HG03442 (cell line): ENCODE data around the gene BMP8B.

ENCODE experiments used
- ATAC-seq: cut with Tn5 transposase; IDR thresholded peaks from one replicate; pipeline ENCODE4 v1.9.1; 2021; ENCODE audit warnings: mild to moderate bottlenecking, moderate library complexity; ENCODE audit not compliant: unreplicated experiment

The BMP8B gene

DNA sequence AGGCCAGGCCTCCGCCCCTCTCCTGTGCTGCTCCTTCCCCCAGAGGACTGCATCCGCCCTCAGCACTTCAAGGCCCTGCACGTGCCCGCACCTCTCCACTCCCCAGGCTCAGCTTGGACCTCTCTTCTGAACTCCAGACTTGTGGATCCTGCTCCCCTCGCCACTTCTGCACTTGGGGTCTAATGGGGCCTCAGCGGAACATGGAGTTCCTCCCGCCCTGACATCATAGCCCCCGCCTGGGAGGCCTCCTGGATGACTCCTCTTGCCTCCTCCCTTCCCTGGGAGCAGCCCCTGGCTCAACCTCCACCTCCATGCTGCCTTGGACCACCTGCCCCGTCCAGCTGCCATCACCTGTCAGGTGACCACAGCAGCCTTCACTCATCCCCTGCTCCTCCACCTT is 27.6 kb downstream of the BMP8B start:
- ATAC-seq, result no peak

GRCh38 chr1:39760074-39761008 is 28.3 kb downstream of the BMP8B start:
- no peak for ATAC-seq

- no peak for ATAC-seq
Observed at GRCh38 chr1:39759436-39759726, 29.3 kb downstream of the BMP8B start.

GRCh38 chr1:39758556-39759435 is 29.9 kb downstream of the BMP8B start:
- ATAC-seq, result no peak

DNA sequence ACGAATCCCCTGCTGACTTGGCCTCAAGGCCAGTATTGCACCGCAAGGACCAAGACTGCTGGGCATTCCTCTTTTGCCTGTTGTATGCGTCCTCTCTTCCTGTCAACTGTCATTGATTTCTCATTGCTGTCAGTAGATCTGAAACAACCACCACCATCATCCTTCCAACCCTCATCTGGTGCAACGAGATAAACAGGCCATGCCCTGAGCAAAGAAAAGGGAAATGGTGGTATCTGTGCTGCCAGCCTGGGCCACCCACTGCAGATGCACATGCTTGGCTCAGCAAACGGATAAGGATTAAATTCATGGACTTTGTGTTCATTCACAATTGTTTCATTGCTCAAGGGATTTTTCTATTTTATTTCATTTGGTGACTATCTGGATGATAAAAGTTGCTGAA is 31.2 kb downstream of the BMP8B start:
- no peak for ATAC-seq

DNA sequence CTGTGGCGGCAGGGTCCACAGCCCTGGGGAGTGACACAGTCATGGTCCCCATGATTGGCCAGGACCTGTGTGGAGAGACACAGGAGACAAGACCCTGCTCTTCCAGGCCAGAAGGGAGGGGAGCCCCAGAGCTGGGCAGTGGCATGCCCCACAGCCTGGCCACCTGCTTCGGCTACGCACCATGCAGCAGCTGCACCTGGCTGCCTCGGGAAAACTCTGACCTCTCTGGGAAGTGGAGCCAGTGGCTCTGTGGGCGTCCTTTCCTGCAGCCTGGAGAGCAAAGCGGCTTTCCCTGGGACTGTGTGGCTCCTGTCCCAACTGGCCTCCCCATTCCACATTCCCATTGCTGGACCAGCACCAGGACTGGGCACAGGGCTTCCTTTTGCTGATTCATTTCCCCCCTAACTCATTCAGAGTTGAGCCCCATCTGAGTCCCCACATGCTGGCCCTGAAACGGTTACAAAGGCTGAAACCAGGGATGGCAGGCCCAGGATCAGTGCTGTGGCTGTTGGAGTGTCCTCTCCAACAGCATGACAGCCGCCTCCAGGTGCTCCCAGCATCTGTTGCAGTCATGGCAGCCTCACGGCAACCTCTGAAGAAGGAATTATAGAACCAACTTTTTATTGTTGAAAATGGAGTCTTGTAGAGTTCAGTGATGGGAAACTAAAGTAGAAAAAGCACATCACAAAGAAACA is 32.6 kb downstream of the BMP8B start:
- no peak for ATAC-seq

DNA sequence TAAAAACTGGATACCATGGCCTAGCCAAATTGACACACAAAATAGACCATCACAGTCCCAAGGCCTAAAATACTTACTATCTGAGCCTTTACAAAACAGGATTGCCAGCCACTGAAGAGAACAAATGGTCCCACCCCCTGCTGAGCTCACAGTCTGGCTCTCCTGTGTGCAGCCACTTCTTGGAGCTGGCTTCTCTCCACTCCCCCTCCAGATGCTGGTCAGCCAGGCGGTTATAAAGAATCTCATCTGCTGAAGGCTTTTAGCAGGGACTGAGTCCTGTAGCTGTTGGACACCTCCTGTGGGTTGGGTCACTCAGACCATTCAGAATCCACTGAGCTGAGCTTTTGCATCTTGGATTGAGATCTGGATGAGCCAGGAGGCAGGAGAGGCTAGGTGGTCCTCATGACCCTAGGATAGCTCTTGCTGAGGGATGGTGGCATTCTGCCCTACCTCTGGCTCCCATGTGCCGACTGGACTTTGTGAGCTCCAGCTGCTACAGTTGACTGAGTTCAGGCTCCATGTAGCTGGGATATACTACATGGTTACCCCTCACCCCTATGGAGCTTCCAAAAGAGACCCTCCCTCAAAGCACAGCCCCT is 33.7 kb downstream of the BMP8B start:
- no peak for ATAC-seq

DNA sequence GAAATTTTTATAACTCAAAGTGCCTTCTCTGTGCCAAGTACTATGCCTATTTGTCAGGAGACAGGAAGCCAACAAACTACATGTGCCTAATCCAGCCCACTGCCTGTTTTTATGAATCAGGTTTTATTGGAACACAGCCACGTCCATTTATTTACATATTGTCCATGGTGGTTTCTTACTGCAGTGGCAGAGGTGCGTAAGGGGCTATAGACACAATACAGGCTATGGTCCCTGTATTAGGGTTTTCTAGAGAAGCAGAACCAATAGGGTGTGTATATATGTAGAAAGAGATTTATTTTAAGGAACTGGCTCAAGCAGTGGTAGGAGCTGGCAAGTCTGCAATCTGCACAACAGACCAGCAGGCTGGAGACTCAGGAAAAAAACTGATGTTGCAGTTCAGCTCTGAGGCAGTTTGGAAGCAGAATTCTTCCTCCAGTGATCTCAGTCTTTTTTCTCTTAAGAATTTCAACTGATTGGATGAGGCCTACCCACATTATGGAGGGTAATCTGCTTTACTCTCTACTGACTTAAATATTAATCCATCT is 34.6 kb downstream of the BMP8B start:
- ATAC-seq, result no peak

GRCh38 chr1:39753132-39754025 is 35.3 kb downstream of the BMP8B start:
- ATAC-seq, result no peak

DNA sequence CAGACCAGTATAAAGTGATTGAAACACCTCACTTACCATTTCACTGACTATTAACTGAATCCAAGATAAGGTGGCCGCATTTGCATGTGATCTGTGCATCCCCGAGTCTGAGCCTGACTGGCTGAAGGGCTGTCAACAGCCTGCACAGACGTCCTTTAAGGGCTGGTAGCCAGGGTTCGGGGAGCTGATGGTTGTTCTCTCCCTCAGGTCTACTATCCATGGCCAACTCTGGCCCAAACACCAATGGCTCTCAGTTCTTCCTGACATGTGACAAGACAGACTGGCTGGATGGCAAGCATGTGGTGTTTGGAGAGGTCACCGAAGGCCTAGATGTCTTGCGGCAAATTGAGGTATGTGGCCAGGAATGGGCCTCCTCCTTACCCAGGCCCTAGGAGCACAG is 36.0 kb downstream of the BMP8B start:
- no peak for ATAC-seq

DNA sequence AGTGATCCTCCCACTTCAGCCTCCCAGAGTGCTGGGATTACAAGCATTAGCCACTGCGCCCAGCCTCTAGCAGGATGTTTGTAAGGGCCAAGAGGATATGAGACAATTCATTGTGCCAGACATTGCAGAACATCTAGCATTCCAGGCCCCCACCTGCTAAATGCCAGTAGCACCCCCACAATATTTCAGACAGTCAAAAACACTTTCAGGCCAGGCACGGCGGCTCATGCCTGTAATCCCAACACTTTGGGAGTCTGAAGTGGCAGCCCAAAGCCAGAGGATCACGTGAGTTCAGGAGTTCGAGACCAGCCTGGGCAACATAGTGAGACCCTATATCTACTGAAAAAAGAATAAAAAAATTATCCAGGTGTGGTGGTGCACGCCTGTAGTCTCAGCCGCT is 37.1 kb downstream of the BMP8B start:
- no peak for ATAC-seq

DNA sequence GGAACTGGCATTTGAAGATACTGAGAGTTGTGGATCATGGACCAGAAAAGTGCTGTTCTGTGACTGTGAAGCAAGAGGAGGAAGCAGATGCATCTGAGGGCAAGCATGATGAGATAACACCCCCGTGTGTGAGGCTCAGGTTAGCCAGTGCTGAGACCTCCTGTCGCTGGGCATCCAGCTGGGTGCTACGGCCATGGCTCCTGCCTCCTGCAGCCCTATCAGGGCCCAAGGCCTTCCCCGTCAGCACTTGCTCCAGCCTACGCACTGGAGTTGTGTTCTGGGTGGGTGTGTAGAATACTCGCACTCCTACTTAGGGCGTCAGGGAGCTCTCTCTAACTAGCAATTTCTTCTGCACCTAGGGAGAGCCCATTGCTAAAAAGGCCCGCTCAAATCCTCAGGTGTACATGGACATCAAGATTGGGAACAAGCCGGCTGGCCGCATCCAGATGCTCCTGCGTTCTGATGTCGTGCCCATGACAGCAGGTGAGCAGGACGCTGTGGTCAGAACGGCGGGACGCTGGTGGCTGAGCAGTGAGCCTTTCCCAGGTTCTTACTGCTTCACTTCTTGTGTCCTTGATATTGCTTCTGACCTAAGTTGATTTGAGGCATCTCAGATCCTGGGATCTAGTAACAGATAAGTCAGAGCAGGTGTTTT is 43.5 kb downstream of the BMP8B start:
- no peak for ATAC-seq

GRCh38 chr1:39738622-39739366 is 49.9 kb downstream of the BMP8B start, which contains the start of gene PPIE:
Gene PPIE, plus strand, starts transcription at chr1:39738882. Its CDS starts 19 bp downstream, at chr1:39738901.
- ATAC-seq, result peak; percentile 80

DNA sequence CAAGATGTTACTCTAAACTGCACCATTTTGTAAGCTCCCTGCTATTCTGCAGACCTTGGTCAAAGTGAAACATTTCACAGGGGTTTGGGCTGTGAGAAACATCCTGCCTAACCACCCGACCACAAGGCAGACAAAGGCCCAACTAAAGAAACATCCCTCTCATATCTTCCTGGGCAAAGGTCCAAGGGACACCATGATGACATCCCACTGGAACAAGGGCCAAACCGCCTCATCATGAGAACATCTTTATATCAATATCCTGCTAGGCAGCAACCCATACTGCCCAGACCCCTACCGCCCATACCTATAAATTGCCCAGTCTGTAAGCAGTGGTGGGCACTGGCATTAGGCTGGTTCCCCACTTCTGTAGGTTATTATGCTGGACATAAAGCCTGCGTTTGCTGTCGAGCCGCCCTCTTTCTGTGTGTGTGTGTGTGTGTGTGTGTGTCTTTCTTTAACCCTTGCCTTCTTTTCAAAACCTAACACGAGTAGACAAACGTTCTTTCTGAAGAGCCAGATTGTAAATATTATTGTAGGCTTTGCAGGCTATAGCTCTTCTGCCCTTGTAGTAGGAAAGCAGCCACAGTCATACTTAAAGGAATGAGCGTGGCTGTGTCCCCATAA is 51.0 kb downstream of the BMP8B start:
- no peak for ATAC-seq

- ATAC-seq, result no peak
Observed at GRCh38 chr1:39735731-39736130, 52.9 kb downstream of the BMP8B start.

DNA sequence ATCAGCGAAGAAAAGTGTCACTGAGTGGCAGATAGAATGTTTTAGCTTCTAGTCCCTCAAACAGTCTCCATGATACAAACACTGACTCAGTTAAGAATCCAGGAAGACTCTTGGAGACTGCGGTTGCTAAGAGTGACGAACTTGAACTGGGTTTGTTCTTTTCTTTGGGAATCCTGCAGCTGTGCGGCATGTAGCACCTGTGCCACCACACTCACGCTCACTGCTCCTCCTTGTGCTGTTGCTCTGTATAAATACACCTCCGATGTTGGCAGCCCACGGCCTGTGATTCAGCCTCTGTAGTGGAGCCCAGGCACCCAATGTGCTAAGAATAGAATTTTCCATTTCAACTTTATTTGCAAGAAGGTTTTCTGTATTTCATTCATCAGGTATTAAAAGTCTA is 55.5 kb downstream of the BMP8B start:
- no peak for ATAC-seq

GRCh38 chr1:39732730-39733129 is 55.9 kb downstream of the BMP8B start:
- ATAC-seq, result no peak

DNA sequence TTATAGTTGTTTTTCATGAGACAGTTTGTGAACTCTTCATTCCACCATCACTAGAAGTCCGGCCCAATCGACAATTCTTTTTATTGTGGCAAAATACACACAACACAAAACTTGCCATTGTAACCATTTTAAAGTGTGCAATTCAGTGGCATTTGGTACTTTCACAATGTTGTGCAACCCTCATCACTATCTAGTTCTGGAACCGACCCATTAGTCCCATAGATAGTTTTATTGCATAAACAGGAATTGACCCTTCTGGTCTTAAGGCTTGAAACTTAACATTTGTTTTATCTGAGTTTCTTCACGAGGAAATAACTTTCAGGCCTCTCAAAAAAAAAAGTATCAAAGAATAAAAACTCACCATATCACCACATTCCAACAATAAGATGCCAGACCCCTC is 58.8 kb downstream of the BMP8B start:
- ATAC-seq, result no peak
